Spleen (tissue), 3 donors: Measurements from ENCODE around the gene NRG3.

ENCODE experiments used
- POLR2A ChIP-seq, 3 donors: fragments of 450-650 bp; IDR thresholded peaks; one replicate each; pipeline ENCODE4 v1.5.1; 2017; ENCODE audit warnings: antibody characterized with exemption in 3 of 3, mild to moderate bottlenecking in 1 of 3
- POLR2AphosphoS5 ChIP-seq, 3 donors: sonication (generic); formaldehyde crosslinking; IDR thresholded peaks; one replicate each; pipeline ENCODE4 v1.5.1; 2017; ENCODE audit warnings: antibody characterized with exemption in 3 of 3

GRCh38 chr10:82890573-82890972 is 1015.6 kb downstream of the NRG3 start:
- TF ChIP-seq POLR2AphosphoS5 (IDR thresholded peaks at IDR 0.05) (no peak), POLR2A (IDR thresholded peaks at IDR 0.05) (no peak)
